ENCODE measurements around the gene TET3.
A peak's percentile ranks its signal among the peaks of the same experiment; 100 is the strongest.

Gene TET3

GRCh38 chr2:73971722-73972121 is 13.0 kb upstream of the TET3 start:
- TF ChIP-seq, protein P1, sequence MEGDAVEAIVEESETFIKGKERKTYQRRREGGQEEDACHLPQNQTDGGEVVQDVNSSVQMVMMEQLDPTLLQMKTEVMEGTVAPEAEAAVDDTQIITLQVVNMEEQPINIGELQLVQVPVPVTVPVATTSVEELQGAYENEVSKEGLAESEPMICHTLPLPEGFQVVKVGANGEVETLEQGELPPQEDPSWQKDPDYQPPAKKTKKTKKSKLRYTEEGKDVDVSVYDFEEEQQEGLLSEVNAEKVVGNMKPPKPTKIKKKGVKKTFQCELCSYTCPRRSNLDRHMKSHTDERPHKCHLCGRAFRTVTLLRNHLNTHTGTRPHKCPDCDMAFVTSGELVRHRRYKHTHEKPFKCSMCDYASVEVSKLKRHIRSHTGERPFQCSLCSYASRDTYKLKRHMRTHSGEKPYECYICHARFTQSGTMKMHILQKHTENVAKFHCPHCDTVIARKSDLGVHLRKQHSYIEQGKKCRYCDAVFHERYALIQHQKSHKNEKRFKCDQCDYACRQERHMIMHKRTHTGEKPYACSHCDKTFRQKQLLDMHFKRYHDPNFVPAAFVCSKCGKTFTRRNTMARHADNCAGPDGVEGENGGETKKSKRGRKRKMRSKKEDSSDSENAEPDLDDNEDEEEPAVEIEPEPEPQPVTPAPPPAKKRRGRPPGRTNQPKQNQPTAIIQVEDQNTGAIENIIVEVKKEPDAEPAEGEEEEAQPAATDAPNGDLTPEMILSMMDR (IDR thresholded peaks at IDR 0.05; ENCODE audit: low read depth, low read length, missing control alignments), result no peak
- in situ Hi-C loops (cut with HindIII; ENCODE audit: low sequenced_read_pairs), result no loop called here
- no peak for DNase-seq (ENCODE audit: low read depth)
- no peak overlapping the region for H3K4me3 ChIP-seq (ENCODE audit: low read depth, low read length)

DNA sequence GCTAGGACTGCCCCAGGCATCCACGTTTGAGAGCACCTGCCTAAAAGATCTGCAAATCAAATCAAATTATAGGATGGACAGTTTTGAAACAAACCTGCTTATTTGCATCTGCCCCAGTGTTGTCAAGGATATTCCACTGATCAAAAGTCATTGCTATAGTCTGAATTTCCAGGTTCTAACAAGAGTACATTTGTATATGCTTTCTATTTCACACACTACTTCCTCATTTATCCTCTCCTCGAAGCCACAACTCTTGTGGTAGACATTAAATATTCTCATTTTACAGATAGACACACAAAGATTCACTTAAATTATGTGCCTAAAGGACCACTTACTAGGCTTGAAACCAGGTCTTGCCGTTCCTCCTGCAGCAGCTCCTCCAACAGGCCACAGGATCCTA is 11.9 kb upstream of the TET3 start:
- TF ChIP-seq, protein P1 (IDR thresholded peaks at IDR 0.05; ENCODE audit: low read depth, low read length, missing control alignments), result no peak
- H3K4me3 ChIP-seq (ENCODE audit: low read depth, low read length), result no peak overlapping the region
- in situ Hi-C loops (cut with HindIII; ENCODE audit: low sequenced_read_pairs), result no loop called here
- DNase-seq (ENCODE audit: low read depth), result no peak

GRCh38 chr2:73975731-73976130 is 9.0 kb upstream of the TET3 start:
- H3K4me3 ChIP-seq (ENCODE audit: low read depth, low read length), result no peak overlapping the region
- in situ Hi-C loops (cut with HindIII; ENCODE audit: low sequenced_read_pairs), result no loop called here
- TF ChIP-seq, protein P1 (IDR thresholded peaks at IDR 0.05; ENCODE audit: low read depth, low read length, missing control alignments), result no peak

GRCh38 chr2:73976803-73977202 is 7.9 kb upstream of the TET3 start:
- DNase-seq (ENCODE audit: low read depth), result no peak
- TF ChIP-seq, protein P1 (IDR thresholded peaks at IDR 0.05; ENCODE audit: low read depth, low read length, missing control alignments), result no peak
- no peak overlapping the region for H3K4me3 ChIP-seq (ENCODE audit: low read depth, low read length)
- in situ Hi-C loops (cut with HindIII; ENCODE audit: low sequenced_read_pairs), result no loop called here

More at GRCh38 chr2:73975731-73976130, 9.0 kb upstream of the TET3 start:
- DNase-seq (ENCODE audit: low read depth), result no peak

GRCh38 chr2:73977466-73977865 is 7.2 kb upstream of the TET3 start:
- in situ Hi-C loops (cut with HindIII; ENCODE audit: low sequenced_read_pairs), result no loop called here
- no peak overlapping the region for H3K4me3 ChIP-seq (ENCODE audit: low read depth, low read length)
- TF ChIP-seq, protein P1 (IDR thresholded peaks at IDR 0.05; ENCODE audit: low read depth, low read length, missing control alignments), result no peak
- no peak for DNase-seq (ENCODE audit: low read depth)

DNA sequence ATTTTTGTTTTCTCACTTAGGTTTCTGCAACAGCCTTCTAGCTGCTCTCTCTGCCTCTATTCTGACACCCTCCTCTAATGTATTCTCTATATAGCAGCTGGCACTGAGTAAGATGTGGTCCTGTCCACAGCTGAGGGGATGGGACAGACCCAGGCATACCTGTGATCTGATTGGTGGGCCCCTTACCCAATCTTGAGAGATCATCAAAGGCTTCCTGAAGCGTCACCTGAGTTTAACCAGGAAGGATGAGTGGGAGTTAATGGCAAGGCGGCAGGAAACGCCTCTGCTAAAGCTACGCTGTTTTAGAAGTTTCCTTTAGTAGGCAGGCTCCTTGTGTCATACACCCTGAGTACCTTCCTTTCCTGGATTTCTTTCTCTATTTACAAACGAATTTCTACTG is 5.7 kb upstream of the TET3 start:
- TF ChIP-seq, protein P1 (IDR thresholded peaks at IDR 0.05; ENCODE audit: low read depth, low read length, missing control alignments), result no peak
- no peak for DNase-seq (ENCODE audit: low read depth)
- in situ Hi-C loops (cut with HindIII; ENCODE audit: low sequenced_read_pairs), result no loop called here
- no peak overlapping the region for H3K4me3 ChIP-seq (ENCODE audit: low read depth, low read length)

DNA sequence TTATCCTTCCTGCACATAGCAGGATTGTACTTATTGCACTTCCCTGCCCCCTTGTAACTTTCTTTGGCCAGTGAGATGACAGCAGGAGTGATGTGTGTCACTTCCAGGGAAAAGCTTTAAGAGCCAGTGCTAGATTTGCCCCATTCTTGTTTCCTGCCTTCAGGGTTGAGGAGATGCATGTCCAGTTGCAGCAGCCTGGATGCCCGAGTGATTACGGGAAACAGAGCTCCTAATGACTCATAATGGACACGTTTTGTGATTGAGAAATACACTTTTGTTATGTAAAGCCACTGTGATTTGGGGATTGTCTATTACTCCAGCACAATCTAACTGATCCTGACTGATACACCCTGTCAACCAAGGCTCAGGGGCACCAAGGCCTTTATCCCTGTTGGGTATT is 5.0 kb upstream of the TET3 start:
- in situ Hi-C loops (cut with HindIII; ENCODE audit: low sequenced_read_pairs), result no loop called here
- no peak overlapping the region for H3K4me3 ChIP-seq (ENCODE audit: low read depth, low read length)
- DNase-seq (ENCODE audit: low read depth), result peak; percentile 43
- TF ChIP-seq, protein P1 (IDR thresholded peaks at IDR 0.05; ENCODE audit: low read depth, low read length, missing control alignments), result no peak
